Choroid plexus epithelial cell (primary cell): ENCODE results near the gene CHMP1B.

Experiments used
- DNase-seq: peaks from one replicate; pipeline ENCODE4 v3.0.0-alpha.2; 2010; ENCODE audit warnings: low read depth
- H3K4me3 ChIP-seq: 2 replicates; pipeline ENCODE4 v1.5.1; 2011; ENCODE audit warnings: low read depth, mild to moderate bottlenecking, control low read depth, low read length, moderate library complexity
- TF ChIP-seq, protein P1 (sequence below): conservative IDR thresholded peaks from 2 replicates; pipeline ENCODE4 v1.5.1; 2011; ENCODE audit warnings: low read depth, mild to moderate bottlenecking, control low read depth, inconsistent platforms, low read length, moderate library complexity

The CHMP1B gene

DNA sequence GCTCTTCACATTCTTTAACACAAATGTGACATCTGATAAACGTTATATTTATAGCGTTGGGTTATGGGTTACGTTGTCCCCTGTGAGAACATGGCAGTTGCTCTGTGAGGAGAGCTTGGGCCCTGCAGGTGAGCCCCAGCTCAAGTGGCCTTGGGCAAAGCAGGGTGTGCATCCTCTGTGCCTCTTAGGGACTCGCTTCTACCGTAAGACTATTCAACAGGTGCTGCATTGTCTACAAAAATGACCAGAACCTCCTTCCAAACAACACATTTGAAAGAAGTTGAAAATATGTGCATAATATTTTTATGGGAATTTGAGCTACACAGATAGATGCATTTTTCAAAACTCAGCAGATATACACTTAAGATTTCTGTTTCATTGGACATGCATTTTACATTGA lies 16.4 kb upstream of the CHMP1B start:
- TF ChIP-seq, protein P1, sequence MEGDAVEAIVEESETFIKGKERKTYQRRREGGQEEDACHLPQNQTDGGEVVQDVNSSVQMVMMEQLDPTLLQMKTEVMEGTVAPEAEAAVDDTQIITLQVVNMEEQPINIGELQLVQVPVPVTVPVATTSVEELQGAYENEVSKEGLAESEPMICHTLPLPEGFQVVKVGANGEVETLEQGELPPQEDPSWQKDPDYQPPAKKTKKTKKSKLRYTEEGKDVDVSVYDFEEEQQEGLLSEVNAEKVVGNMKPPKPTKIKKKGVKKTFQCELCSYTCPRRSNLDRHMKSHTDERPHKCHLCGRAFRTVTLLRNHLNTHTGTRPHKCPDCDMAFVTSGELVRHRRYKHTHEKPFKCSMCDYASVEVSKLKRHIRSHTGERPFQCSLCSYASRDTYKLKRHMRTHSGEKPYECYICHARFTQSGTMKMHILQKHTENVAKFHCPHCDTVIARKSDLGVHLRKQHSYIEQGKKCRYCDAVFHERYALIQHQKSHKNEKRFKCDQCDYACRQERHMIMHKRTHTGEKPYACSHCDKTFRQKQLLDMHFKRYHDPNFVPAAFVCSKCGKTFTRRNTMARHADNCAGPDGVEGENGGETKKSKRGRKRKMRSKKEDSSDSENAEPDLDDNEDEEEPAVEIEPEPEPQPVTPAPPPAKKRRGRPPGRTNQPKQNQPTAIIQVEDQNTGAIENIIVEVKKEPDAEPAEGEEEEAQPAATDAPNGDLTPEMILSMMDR: no peak

DNA sequence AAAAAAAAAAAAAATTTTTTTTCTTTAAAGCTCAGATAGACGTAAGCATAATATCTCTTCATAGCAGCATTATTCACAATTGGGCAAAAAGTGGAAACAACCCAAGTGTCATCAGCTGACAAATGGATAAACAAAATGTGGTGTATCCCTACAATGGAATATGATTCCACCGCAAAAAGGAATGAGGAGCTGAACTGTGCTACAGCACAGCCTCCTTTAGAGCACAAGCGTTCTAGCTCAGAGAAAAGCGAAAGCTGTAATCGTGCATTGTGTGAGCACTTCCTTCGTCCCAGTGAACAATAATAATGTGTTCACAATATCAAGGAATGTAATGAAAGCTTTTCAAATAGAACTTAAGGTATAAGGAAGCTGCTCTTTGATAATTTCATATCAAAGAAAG lies 11.7 kb upstream of the CHMP1B start:
- no peak for DNase-seq
- TF ChIP-seq, protein P1: no peak
- H3K4me3 ChIP-seq: no peak overlapping the region

More for the DNA sequence above, 16.4 kb upstream of the CHMP1B start:
- H3K4me3 ChIP-seq: no peak overlapping the region
- no peak for DNase-seq

DNA sequence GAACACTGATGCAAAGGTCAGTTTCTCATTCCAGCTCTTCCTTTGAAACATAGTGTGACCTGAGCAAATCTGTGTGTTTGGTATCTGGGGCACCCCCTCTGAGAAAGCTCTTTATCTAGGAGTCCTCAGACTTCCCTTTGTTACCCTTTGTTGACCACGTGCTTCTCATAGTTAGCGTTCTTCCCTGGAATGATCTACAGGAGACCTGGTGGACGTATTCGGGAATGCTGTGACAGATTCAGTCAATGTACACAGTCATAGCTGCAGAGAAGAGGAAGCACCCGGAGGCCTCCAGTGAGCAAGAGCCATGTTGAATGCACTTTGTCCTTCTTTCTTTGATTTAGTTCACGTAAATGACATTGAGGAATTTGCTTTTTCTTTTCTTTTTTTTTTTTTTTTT lies 10.7 kb upstream of the CHMP1B start:
- no peak overlapping the region for H3K4me3 ChIP-seq
- TF ChIP-seq, protein P1: no peak
- DNase-seq: no peak

DNA sequence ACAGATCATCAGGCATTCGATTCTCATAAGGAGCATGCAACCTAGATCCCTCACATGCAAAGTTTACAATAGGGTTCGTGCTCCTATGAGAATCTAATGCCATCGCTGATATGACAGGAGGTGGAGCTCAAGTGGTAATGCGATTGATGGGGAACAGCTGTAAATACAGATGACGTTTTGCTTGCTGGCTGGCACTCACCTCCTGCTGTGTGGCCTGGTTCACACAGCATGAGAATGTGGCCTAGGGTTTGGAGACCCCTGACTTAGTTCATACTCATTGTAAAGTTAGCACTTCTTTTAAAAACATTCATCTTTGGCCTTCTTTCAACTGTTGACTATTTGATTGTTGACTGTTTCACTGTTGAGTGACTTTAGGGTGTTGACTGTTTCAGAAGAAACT lies 8.7 kb upstream of the CHMP1B start:
- H3K4me3 ChIP-seq: no peak overlapping the region
- TF ChIP-seq, protein P1: no peak
- no peak for DNase-seq

DNA sequence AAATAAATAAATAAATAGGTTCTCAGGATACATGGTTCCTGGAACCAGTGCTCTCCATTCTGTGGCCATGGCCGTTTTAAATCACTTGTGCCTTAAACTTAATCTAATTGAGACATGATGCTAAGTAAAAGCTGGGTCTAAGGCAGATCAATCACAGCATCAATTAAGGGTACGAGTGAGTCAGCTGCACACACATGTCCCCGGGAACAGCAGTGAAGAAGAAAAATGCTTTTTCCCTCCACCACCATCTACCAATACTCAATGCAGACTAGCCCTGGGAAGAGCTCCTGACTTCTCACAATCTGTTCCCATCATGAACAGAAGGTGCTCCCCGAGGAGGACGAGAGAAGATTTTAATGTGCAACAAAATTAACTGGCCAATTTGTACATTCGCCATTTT lies 6.8 kb upstream of the CHMP1B start:
- TF ChIP-seq, protein P1: no peak
- DNase-seq: no peak
- no peak overlapping the region for H3K4me3 ChIP-seq

DNA sequence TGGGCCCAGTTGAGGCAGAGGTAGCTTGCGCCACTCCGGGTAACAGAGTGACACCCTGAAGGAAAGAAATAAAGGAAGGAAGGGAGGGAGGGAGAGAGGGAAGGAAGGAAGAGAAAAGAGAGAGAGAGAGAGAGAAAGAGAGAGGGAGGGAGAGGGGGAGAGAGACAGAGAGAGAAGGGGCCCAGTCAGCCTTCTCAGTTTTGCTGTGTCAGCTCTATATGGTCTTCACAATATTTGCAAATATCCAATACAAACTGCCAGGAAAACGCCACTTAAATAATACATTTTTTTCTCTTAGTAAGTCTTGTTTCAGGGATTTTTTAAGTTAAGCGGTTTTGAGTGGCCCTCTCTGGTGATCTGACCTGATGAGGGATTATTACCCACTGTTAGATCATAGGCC lies 5.6 kb upstream of the CHMP1B start:
- no peak for DNase-seq
- TF ChIP-seq, protein P1: no peak
- no peak overlapping the region for H3K4me3 ChIP-seq

DNA sequence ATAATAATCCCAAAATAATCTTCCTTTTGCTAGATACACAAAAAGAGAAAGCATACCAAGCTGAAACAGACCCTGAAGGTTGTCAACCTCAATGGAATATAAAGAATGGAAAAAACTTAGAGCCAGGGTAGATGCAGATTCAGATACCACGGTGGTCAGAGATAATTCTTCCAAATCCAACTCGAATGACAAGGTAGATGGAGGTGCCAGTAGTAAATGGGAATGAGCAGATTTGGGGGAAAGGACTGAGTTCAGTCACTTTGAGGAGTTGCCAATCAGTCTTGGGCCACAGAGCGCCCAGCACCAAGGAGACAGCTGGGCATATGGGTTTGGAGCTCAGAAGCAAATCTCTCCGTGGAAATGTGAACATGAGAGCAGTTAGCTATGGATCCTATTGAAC lies 3.4 kb upstream of the CHMP1B start:
- no peak overlapping the region for H3K4me3 ChIP-seq
- DNase-seq: no peak
- TF ChIP-seq, protein P1: no peak
